ENCODE results near the gene S100A8. TPM values are rescaled to one million over a fixed set of nuclear protein-coding genes. Genes with fewer than 3 reads are reported as not detected.
"Not testable (repeated sequence)": the region's sequence is repeated elsewhere in the genome, so short reads cannot be mapped to it uniquely, and the experiment has no call there.

S100A8 gene
- polyA plus RNA-seq, 1 donor: 3.4 TPM

GRCh38 chr1:153348511-153349362 lies 42.1 kb downstream of the S100A8 start, which contains the start of gene PGLYRP4:
Gene PGLYRP4, minus strand, starts transcription at chr1:153348841. Its CDS starts 909 bp downstream, at chr1:153347932.
- no peak for DNase-seq

- DNase-seq: no peak
These were observed 43.0 kb downstream of the S100A8 start for GRCh38 chr1:153347856-153348255.

GRCh38 chr1:153347049-153347448 lies 43.8 kb downstream of the S100A8 start:
- DNase-seq: not testable (repeated sequence)

GRCh38 chr1:153346077-153346723 lies 44.7 kb downstream of the S100A8 start:
- DNase-seq: no peak

GRCh38 chr1:153345187-153346076 lies 45.4 kb downstream of the S100A8 start:
- no peak for DNase-seq

GRCh38 chr1:153344718-153345025 lies 46.2 kb downstream of the S100A8 start:
- DNase-seq: no peak

GRCh38 chr1:153343811-153344717 lies 46.8 kb downstream of the S100A8 start:
- DNase-seq: no peak

GRCh38 chr1:153343040-153343681 lies 47.7 kb downstream of the S100A8 start:
- DNase-seq: no peak

GRCh38 chr1:153342178-153342577 lies 48.7 kb downstream of the S100A8 start:
- DNase-seq: no peak

- no peak for DNase-seq
These were observed 49.4 kb downstream of the S100A8 start for GRCh38 chr1:153341431-153341934.

GRCh38 chr1:153340356-153340755 lies 50.5 kb downstream of the S100A8 start:
- no peak for DNase-seq

Other genes with a start within 250 kb of the S100A8 start
- not detected for gene SPRR2G, start 240.2 kb downstream of the S100A8 start, polyA plus RNA-seq (ENCODE audit: insufficient read length)
- gene LELP1, start 187.6 kb downstream of the S100A8 start, polyA plus RNA-seq (ENCODE audit: insufficient read length): not detected
- not detected for gene PRR9, start 173.5 kb downstream of the S100A8 start, polyA plus RNA-seq (ENCODE audit: insufficient read length)
- not detected for gene LORICRIN, start 131.4 kb downstream of the S100A8 start, polyA plus RNA-seq (ENCODE audit: insufficient read length)
- gene PGLYRP3, start 78.1 kb downstream of the S100A8 start, polyA plus RNA-seq (ENCODE audit: insufficient read length): not detected
- gene PGLYRP4, start 42.2 kb downstream of the S100A8 start, polyA plus RNA-seq (ENCODE audit: insufficient read length): not detected
- 6.2 TPM for gene S100A9, start 33.2 kb downstream of the S100A8 start, polyA plus RNA-seq (ENCODE audit: insufficient read length)
- not detected for gene S100A12, start 15.5 kb downstream of the S100A8 start, polyA plus RNA-seq (ENCODE audit: insufficient read length)
- not detected for gene S100A7A, start 25.4 kb upstream of the S100A8 start, polyA plus RNA-seq (ENCODE audit: insufficient read length)
- 0.43 TPM for gene S100A7, start 69.6 kb upstream of the S100A8 start, polyA plus RNA-seq (ENCODE audit: insufficient read length)
- 182 TPM for gene S100A6, start 144.9 kb upstream of the S100A8 start, polyA plus RNA-seq (ENCODE audit: insufficient read length)
- gene S100A5, start 149.9 kb upstream of the S100A8 start, polyA plus RNA-seq (ENCODE audit: insufficient read length): 1.3 TPM
- gene S100A4, start 154.7 kb upstream of the S100A8 start, polyA plus RNA-seq (ENCODE audit: insufficient read length): 29.0 TPM
- gene S100A3, start 158.2 kb upstream of the S100A8 start, polyA plus RNA-seq (ENCODE audit: insufficient read length): 0.25 TPM
- 3.9 TPM for gene S100A2, start 174.8 kb upstream of the S100A8 start, polyA plus RNA-seq (ENCODE audit: insufficient read length)
- 87.2 TPM for gene S100A16, start 222.1 kb upstream of the S100A8 start, polyA plus RNA-seq (ENCODE audit: insufficient read length)
- 16.8 TPM for gene S100A14, start 225.3 kb upstream of the S100A8 start, polyA plus RNA-seq (ENCODE audit: insufficient read length)
- 120 TPM for gene S100A13, start 236.4 kb upstream of the S100A8 start, polyA plus RNA-seq (ENCODE audit: insufficient read length)
- gene S100A1, start 237.4 kb upstream of the S100A8 start, polyA plus RNA-seq (ENCODE audit: insufficient read length): 18.5 TPM
- 149 TPM for gene CHTOP, start 243.0 kb upstream of the S100A8 start, polyA plus RNA-seq (ENCODE audit: insufficient read length)